HEK293T (cell line): ENCODE data around the gene GOLPH3L.
"Not testable (repeated sequence)": the region's sequence is repeated elsewhere in the genome, so short reads cannot be mapped to it uniquely, and the experiment has no call there.

ENCODE experiments used
- ARNT ChIP-seq: fragments of 450-650 bp; IDR thresholded peaks from 2 replicates; pipeline ENCODE4 v1.6.1; 2017; ENCODE audit warnings: mild to moderate bottlenecking
- ELF4 ChIP-seq: fragments of 450-650 bp; IDR thresholded peaks from 2 replicates; pipeline ENCODE4 v1.6.1; 2017; ENCODE audit warnings: antibody characterized with exemption
- FOXM1 ChIP-seq: fragments of 450-650 bp; IDR thresholded peaks from 2 replicates; pipeline ENCODE4 v1.6.1; 2017; ENCODE audit warnings: mild to moderate bottlenecking, borderline replicate concordance

DNA sequence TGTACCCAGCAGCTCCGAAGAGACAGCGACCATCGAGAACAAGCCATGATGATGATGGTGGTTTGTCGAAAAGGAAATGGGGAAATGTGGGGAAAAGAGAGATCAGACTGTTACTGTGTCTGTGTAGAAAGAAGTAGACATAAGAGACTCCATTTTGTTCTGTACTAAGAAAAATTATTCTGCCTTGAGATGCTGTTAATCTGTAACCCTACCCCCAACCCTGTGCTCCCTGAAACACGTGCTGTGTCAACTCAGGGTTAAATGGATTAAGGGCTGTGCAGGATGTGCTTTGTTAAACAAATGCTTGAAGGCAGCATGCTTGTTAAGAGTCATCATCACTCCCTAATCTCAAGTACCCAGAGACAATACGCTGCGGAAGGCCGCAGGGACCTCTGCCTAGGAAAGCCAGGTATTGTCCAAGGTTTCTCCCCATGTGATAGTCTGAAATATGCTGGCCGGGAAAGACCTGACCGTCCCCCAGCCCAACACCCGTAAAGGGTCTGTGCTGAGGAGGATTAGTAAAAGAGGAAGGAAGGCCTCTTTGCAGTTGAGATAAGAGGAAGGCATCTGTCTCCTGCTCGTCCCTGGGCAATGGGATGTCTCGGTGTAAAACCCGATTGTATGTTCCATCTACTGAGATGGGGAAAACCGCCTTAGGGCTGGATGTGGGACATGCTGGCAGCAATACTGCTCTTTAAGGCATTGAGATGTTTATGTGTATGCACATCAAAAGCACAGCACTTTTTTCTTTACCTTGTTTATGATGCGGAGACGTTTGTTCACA, 61.9 kb downstream of the GOLPH3L start:
- TF ChIP-seq ARNT, ELF4, FOXM1: not testable (repeated sequence)
